ENCODE measurements around the gene TTLL9.

The TTLL9 gene

GRCh38 chr20:31930779-31931178 is 60.3 kb downstream of the TTLL9 start:
- TF ChIP-seq POLR2AphosphoS5 (IDR thresholded peaks at IDR 0.05; ENCODE audit: low read depth, low read length): no peak
- no peak for TF ChIP-seq POLR2A (IDR thresholded peaks at IDR 0.05; ENCODE audit: low read depth, low read length)
- TF ChIP-seq TAF1 (IDR thresholded peaks at IDR 0.05; ENCODE audit: borderline replicate concordance, low read depth, low read length): no peak
- FAIRE-seq: no peak
- DNase-seq (ENCODE audit: insufficient read length): no peak

- TF ChIP-seq POLR2AphosphoS5 (IDR thresholded peaks at IDR 0.05; ENCODE audit: low read depth, low read length) (no peak), TAF1 (IDR thresholded peaks at IDR 0.05; ENCODE audit: borderline replicate concordance, low read depth, low read length) (no peak), POLR2A (IDR thresholded peaks at IDR 0.05; ENCODE audit: low read depth, low read length) (no peak)
- no peak for FAIRE-seq
- DNase-seq (ENCODE audit: insufficient read length): no peak
These were observed 63.3 kb downstream of the TTLL9 start for GRCh38 chr20:31933698-31934097.

GRCh38 chr20:31934491-31934890 is 64.1 kb downstream of the TTLL9 start:
- DNase-seq (ENCODE audit: insufficient read length) (no peak), FAIRE-seq (no peak)
- TF ChIP-seq POLR2A (IDR thresholded peaks at IDR 0.05; ENCODE audit: low read depth, low read length) (no peak), TAF1 (IDR thresholded peaks at IDR 0.05; ENCODE audit: borderline replicate concordance, low read depth, low read length) (no peak), POLR2AphosphoS5 (IDR thresholded peaks at IDR 0.05; ENCODE audit: low read depth, low read length) (no peak)

GRCh38 chr20:31934968-31935764 is 64.7 kb downstream of the TTLL9 start:
- DNase-seq (ENCODE audit: insufficient read length): no peak
- TF ChIP-seq POLR2AphosphoS5 (IDR thresholded peaks at IDR 0.05; ENCODE audit: low read depth, low read length): no peak
- no peak for TF ChIP-seq POLR2A (IDR thresholded peaks at IDR 0.05; ENCODE audit: low read depth, low read length)
- TF ChIP-seq TAF1 (IDR thresholded peaks at IDR 0.05; ENCODE audit: borderline replicate concordance, low read depth, low read length): no peak
- FAIRE-seq: no peak

- TF ChIP-seq POLR2A (IDR thresholded peaks at IDR 0.05; ENCODE audit: low read depth, low read length): no peak
- no peak for TF ChIP-seq TAF1 (IDR thresholded peaks at IDR 0.05; ENCODE audit: borderline replicate concordance, low read depth, low read length)
- TF ChIP-seq POLR2AphosphoS5 (IDR thresholded peaks at IDR 0.05; ENCODE audit: low read depth, low read length): no peak
- DNase-seq (ENCODE audit: insufficient read length) (no peak), FAIRE-seq (no peak)
These were observed 66.0 kb downstream of the TTLL9 start for GRCh38 chr20:31936420-31936819.

- FAIRE-seq: no peak
- TF ChIP-seq POLR2AphosphoS5 (IDR thresholded peaks at IDR 0.05; ENCODE audit: low read depth, low read length) (no peak), TAF1 (IDR thresholded peaks at IDR 0.05; ENCODE audit: borderline replicate concordance, low read depth, low read length) (no peak), POLR2A (IDR thresholded peaks at IDR 0.05; ENCODE audit: low read depth, low read length) (no peak)
- DNase-seq (ENCODE audit: insufficient read length): no peak
These were observed 67.4 kb downstream of the TTLL9 start for GRCh38 chr20:31937820-31938219.

GRCh38 chr20:31939661-31940060 is 69.2 kb downstream of the TTLL9 start:
- FAIRE-seq: no peak
- no peak for TF ChIP-seq POLR2AphosphoS5 (IDR thresholded peaks at IDR 0.05; ENCODE audit: low read depth, low read length)
- no peak for TF ChIP-seq TAF1 (IDR thresholded peaks at IDR 0.05; ENCODE audit: borderline replicate concordance, low read depth, low read length)
- no peak for TF ChIP-seq POLR2A (IDR thresholded peaks at IDR 0.05; ENCODE audit: low read depth, low read length)
- no peak for DNase-seq (ENCODE audit: insufficient read length)

- no peak for FAIRE-seq
- TF ChIP-seq TAF1 (IDR thresholded peaks at IDR 0.05; ENCODE audit: borderline replicate concordance, low read depth, low read length) (no peak), POLR2A (IDR thresholded peaks at IDR 0.05; ENCODE audit: low read depth, low read length) (no peak), POLR2AphosphoS5 (IDR thresholded peaks at IDR 0.05; ENCODE audit: low read depth, low read length) (no peak)
- no peak for DNase-seq (ENCODE audit: insufficient read length)
These were observed 72.6 kb downstream of the TTLL9 start for GRCh38 chr20:31943052-31943471.

GRCh38 chr20:31945319-31945718 is 74.9 kb downstream of the TTLL9 start:
- DNase-seq (ENCODE audit: insufficient read length) (no peak), FAIRE-seq (no peak)
- TF ChIP-seq TAF1 (IDR thresholded peaks at IDR 0.05; ENCODE audit: borderline replicate concordance, low read depth, low read length): no peak
- no peak for TF ChIP-seq POLR2A (IDR thresholded peaks at IDR 0.05; ENCODE audit: low read depth, low read length)
- TF ChIP-seq POLR2AphosphoS5 (IDR thresholded peaks at IDR 0.05; ENCODE audit: low read depth, low read length): no peak

GRCh38 chr20:31945785-31946184 is 75.4 kb downstream of the TTLL9 start:
- FAIRE-seq (no peak), DNase-seq (ENCODE audit: insufficient read length) (no peak)
- TF ChIP-seq POLR2AphosphoS5 (IDR thresholded peaks at IDR 0.05; ENCODE audit: low read depth, low read length): no peak
- TF ChIP-seq POLR2A (IDR thresholded peaks at IDR 0.05; ENCODE audit: low read depth, low read length): no peak
- TF ChIP-seq TAF1 (IDR thresholded peaks at IDR 0.05; ENCODE audit: borderline replicate concordance, low read depth, low read length): no peak

- TF ChIP-seq POLR2A (IDR thresholded peaks at IDR 0.05; ENCODE audit: low read depth, low read length): no peak
- no peak for TF ChIP-seq POLR2AphosphoS5 (IDR thresholded peaks at IDR 0.05; ENCODE audit: low read depth, low read length)
- FAIRE-seq: no peak
- DNase-seq (ENCODE audit: insufficient read length): no peak
These were observed 77.6 kb downstream of the TTLL9 start for GRCh38 chr20:31948008-31948407.

- DNase-seq (ENCODE audit: insufficient read length) (no peak), FAIRE-seq (no peak)
- no peak for TF ChIP-seq TAF1 (IDR thresholded peaks at IDR 0.05; ENCODE audit: borderline replicate concordance, low read depth, low read length)
- TF ChIP-seq POLR2A (IDR thresholded peaks at IDR 0.05; ENCODE audit: low read depth, low read length): no peak
These were observed 79.6 kb downstream of the TTLL9 start for GRCh38 chr20:31949877-31950646.

All from GM12892 (cell line).